Measurements from ENCODE around the gene OAS3.

Gene OAS3

GRCh38 chr12:112894128-112894527, 44.1 kb upstream of the OAS3 start:
- Histone ChIP-seq H3K4me3 (IDR thresholded peaks at IDR 0.05; ENCODE audit: insufficient read depth, low read depth, low read length) (no peak overlapping the region), H3K4me2 (no peak overlapping the region), H3K36me3 (ENCODE audit: insufficient read depth) (no peaks in the 10 kb centered on the region), H3K4me1 (ENCODE audit: low read depth, poor library complexity, severe bottlenecking) (peaks cover 9% of the 10 kb centered on the region), H4K20me1 (ENCODE audit: insufficient read depth) (no peaks in the 10 kb centered on the region), H3K79me2 (ENCODE audit: insufficient read depth, low read depth) (no peaks in the 10 kb centered on the region), H3K27ac (no peak overlapping the region), H2AFZ (ENCODE audit: low read depth) (no peak overlapping the region), H3K9ac (no peak overlapping the region), H3K27me3 (ENCODE audit: insufficient read depth, low read depth) (no peaks in the 10 kb centered on the region)
- TF ChIP-seq CTCF (conservative IDR thresholded peaks at IDR 0.05; ENCODE audit: low read depth, low read length), result no peak

GRCh38 chr12:112898380-112898779, 39.9 kb upstream of the OAS3 start:
- H3K4me3 ChIP-seq (IDR thresholded peaks at IDR 0.05; ENCODE audit: insufficient read depth, low read depth, low read length), result no peak overlapping the region
- no peak overlapping the region for H3K4me2 ChIP-seq
- H2AFZ ChIP-seq (ENCODE audit: low read depth), result no peak overlapping the region
- no peak overlapping the region for H3K9ac ChIP-seq
- peaks cover 20% of the 10 kb centered on the region for H3K4me1 ChIP-seq (ENCODE audit: low read depth, poor library complexity, severe bottlenecking)
- no peaks in the 10 kb centered on the region for H3K36me3 ChIP-seq (ENCODE audit: insufficient read depth)
- no peaks in the 10 kb centered on the region for H4K20me1 ChIP-seq (ENCODE audit: insufficient read depth)
- no peak for TF ChIP-seq CTCF (conservative IDR thresholded peaks at IDR 0.05; ENCODE audit: low read depth, low read length)
- no peaks in the 10 kb centered on the region for H3K27me3 ChIP-seq (ENCODE audit: insufficient read depth, low read depth)
- no peaks in the 10 kb centered on the region for H3K79me2 ChIP-seq (ENCODE audit: insufficient read depth, low read depth)
- H3K27ac ChIP-seq, result no peak overlapping the region

- Histone ChIP-seq H3K79me2 (ENCODE audit: insufficient read depth, low read depth) (no peaks in the 10 kb centered on the region), H3K9ac (no peak overlapping the region), H4K20me1 (ENCODE audit: insufficient read depth) (no peaks in the 10 kb centered on the region), H3K36me3 (ENCODE audit: insufficient read depth) (no peaks in the 10 kb centered on the region), H3K27ac (no peak overlapping the region), H3K4me3 (IDR thresholded peaks at IDR 0.05; ENCODE audit: insufficient read depth, low read depth, low read length) (no peak overlapping the region), H3K4me1 (ENCODE audit: low read depth, poor library complexity, severe bottlenecking) (peaks cover 11% of the 10 kb centered on the region), H3K27me3 (ENCODE audit: insufficient read depth, low read depth) (no peaks in the 10 kb centered on the region), H3K4me2 (no peak overlapping the region), H2AFZ (ENCODE audit: low read depth) (no peak overlapping the region)
- TF ChIP-seq CTCF (conservative IDR thresholded peaks at IDR 0.05; ENCODE audit: low read depth, low read length), result peak; percentile 68
These were observed 37.8 kb upstream of the OAS3 start for GRCh38 chr12:112900298-112901145.

- Histone ChIP-seq H3K27ac (no peak overlapping the region), H3K4me1 (ENCODE audit: low read depth, poor library complexity, severe bottlenecking) (peaks cover 15% of the 10 kb centered on the region), H3K4me2 (no peak overlapping the region)
These were observed 37.0 kb upstream of the OAS3 start for GRCh38 chr12:112901271-112901670.

More at GRCh38 chr12:112901271-112901670, 37.0 kb upstream of the OAS3 start:
- H2AFZ ChIP-seq (ENCODE audit: low read depth), result no peak overlapping the region
- H3K79me2 ChIP-seq (ENCODE audit: insufficient read depth, low read depth), result no peaks in the 10 kb centered on the region
- H3K4me3 ChIP-seq (IDR thresholded peaks at IDR 0.05; ENCODE audit: insufficient read depth, low read depth, low read length), result no peak overlapping the region
- no peak for TF ChIP-seq CTCF (conservative IDR thresholded peaks at IDR 0.05; ENCODE audit: low read depth, low read length)
- H3K36me3 ChIP-seq (ENCODE audit: insufficient read depth), result no peaks in the 10 kb centered on the region
- no peak overlapping the region for H3K9ac ChIP-seq
- H3K27me3 ChIP-seq (ENCODE audit: insufficient read depth, low read depth), result no peaks in the 10 kb centered on the region
- H4K20me1 ChIP-seq (ENCODE audit: insufficient read depth), result no peaks in the 10 kb centered on the region

Data from KMS-11 (cell line).